T47D (cell line): ENCODE measurements around the gene MGST1.

Experiments used
- DNase-seq, 2 experiments: peaks; one replicate each; pipeline versions ENCODE4 v3.0.0 to v3.0.0-alpha.2; 2011 to 2012; ENCODE audit warnings: low read depth in 1 of 2, low spot score in 1 of 2
- JUND ChIP-seq: IDR thresholded peaks from 2 replicates; pipeline ENCODE4 v1.6.1; 2012; ENCODE audit warnings: low read depth
- in situ Hi-C: cut with HindIII; loops from 2 replicates; pipeline ENCODE4 v1.10.0; 2016; ENCODE audit warnings: low sequenced_read_pairs, low pct_unique_long_range_greater_than_20kb

MGST1 gene, protein sequence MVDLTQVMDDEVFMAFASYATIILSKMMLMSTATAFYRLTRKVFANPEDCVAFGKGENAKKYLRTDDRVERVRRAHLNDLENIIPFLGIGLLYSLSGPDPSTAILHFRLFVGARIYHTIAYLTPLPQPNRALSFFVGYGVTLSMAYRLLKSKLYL

DNA sequence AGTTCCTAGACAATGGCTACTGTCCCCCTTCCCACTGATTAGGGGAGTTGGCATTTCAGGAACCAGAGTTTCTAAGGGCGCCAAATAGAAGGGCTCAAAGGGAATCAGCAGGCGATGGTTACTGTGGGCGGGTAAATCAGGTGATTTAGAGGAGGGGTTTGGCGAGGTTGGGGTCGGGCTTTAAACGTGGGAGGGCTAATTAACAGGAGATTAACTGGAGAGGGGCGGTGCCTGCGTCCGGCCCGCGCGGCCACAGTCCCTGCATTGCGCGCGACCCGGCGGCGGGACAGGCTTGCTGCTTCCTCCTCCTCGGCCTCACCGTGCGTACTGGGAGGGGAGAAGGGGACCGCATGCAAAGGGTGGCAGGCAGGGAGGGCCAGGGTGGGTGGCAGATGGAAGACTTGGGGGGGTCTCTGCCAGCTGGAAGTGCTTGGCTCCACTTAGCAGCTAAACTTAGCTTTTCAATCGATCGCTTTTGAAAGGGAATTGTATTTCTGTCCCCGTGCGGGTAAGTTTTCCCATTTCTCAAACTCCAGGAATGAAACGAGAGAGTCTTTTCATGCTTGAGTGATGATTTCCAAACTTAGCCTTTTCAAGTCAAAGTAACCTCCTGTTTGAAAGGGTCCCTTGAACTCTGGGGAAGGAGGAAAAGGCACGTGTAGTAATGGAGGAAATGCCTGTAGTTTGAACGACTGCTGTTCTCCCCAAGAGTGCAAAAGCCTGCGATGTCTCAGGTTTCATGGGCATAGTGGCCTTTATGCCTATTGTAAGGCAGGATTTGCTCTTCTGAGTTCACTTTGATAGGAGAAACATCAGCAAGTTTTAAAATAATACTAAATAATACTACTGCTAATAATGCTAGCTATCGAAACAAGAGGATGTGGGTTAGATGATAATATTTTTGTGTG lies at the start of gene MGST1:
Gene MGST1 (plus strand): TSS at position 255 of the 908 bp plus-strand sequence. CDS start 6,608 bp downstream, outside the sequence.
- peak in 1 of 2 experiments; percentile 85 for DNase-seq
- no peak for TF ChIP-seq JUND
- in situ Hi-C loops: no loop called here

DNA sequence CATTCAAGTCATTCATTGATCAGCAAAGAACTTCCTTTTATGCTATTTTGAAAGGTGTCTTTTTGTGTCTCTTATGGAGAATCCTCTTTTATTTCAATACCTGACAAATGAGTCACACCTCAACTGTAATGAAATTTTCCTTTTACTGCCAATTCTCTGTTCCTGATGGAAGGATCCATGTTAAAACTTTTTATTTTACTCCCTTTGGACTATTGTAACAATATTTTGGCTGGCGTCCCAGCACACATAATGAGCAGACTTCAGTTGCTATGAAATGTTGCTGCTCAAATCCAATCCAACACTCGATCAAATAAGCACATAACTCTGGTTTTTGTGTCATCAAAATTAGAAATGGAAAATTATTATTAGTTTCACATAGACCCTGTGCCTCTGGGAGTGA lies 48.0 kb upstream of the MGST1 start:
- in situ Hi-C loops: no loop called here
- DNase-seq: no peak
- no peak for TF ChIP-seq JUND

DNA sequence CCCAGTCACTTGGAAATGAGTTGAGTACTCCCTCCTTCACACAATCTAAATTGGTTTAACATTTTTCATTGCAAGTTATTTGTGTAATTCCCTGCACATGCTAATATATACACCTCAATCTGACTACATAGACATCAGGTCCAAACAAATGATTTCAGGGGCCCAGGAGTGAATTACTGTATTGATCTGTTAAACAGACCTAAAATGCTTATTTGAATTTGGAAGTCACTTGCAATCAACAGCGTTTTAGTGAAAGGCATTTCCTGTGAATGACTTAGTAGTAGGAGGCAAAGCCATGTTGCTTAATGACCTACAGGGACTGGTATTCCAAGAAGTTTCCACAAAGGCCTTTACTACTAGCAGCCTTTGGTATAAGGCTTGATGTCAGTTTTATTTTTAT lies 47.3 kb upstream of the MGST1 start:
- no peak for DNase-seq
- TF ChIP-seq JUND: no peak
- in situ Hi-C loops: no loop called here

DNA sequence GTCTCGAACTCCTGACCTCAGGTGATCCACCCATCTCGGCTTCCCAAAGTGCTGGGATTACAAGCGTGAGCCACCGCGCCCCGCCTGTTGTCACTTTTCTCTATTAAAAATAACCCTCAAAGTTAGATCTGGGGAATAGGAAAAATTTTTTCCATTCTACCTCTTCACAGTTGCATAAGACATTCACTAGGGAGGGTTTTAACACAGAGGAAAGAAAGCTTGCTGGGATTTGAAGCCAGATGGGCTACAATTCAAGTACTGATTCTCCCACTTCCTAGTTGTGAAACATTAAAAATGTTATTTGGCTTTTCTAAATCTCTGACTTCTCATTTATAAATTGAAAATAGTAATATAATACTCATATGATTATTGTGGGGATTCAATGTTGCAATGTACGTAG lies 46.7 kb upstream of the MGST1 start:
- TF ChIP-seq JUND: no peak
- in situ Hi-C loops: no loop called here
- DNase-seq: no peak

DNA sequence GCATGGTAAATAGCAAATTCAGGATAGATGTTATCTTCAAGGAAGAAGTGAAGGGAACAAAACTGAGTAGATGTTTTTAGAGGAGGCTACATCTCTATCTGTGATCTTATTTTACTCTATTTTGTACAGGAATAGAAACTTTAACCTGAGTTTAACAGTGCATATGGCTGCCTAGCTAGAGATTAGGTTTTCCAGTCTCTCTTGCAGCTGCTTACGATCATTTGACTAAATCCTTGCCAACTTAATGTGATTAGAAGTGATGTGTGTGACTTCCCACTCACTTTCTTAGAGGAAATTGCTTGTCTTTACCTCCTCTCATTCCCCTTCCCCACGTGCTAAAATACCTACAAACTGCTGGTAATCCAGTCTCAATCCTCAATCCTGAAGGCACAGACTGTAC lies 43.5 kb upstream of the MGST1 start:
- in situ Hi-C loops: no loop called here
- DNase-seq: no peak
- no peak for TF ChIP-seq JUND

DNA sequence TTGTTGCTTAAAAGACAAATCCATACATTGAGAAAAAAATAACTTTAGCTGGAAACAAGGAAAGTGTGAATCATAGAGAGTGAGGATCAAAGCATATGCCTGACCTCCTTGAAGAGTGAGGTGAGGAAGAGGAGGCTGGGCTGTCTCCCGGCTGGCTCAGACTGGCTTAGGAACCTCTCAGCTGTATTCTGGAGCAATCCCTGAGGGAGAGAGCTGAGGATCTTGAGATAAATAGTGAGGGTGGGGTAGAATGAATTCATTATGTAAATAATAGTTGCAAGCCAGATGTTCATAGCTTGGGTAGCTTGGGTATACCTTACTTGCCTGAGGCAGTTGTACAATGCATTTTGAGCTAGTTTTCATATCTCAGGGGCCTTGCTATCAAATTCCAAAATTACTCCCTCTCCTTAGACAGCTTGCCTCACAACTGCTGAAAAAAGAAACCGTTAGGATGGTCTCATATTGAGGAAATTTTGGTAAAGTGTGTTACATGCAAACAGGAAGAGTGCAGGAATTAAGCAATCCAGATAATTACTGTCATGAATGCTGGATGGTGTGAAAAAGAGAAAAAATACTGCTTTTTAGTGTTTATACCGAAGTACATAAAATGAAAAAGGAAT lies 39.5 kb upstream of the MGST1 start:
- in situ Hi-C loops: no loop called here
- no peak for DNase-seq

DNA sequence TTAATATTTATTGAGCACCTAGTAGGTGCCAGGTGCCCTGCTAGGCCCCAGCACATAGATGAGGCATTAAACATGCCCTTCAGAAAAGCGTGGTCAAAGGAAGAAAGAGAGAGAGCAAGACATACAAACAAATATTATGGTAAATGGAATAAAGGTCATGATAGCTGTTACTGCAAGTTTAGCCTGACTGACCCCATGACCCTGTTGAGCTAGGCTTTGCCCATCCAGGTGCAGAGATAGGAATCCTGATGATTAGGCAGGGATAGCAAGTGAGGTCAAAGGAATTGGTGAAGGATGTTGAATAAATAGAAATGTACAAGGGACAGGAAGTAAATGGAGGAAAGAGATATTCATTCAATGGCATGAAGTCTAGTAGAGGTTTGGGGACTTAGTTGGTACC lies 36.5 kb upstream of the MGST1 start:
- no peak for DNase-seq
- in situ Hi-C loops: no loop called here
- TF ChIP-seq JUND: no peak

More for the DNA sequence above, 39.5 kb upstream of the MGST1 start:
- no peak for TF ChIP-seq JUND

DNA sequence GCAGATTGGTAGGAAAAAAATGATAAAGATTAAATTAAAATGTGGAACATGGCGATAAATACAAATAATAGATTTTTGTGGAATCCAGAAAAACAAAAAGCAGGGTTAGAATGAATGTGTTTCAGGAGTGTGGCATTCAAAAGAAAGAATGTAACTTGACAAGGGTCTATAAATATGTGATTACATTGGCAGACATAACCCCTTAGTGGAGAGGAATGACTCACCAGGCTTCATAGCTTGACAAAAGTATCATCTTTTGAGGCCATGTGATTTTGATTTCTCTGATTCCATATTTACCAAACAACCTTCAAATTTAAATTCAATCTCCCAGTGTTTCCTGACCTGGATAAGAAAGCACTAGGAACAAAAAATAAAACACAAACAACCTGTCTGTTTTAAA lies 24.4 kb upstream of the MGST1 start:
- DNase-seq: no peak
- no peak for TF ChIP-seq JUND

DNA sequence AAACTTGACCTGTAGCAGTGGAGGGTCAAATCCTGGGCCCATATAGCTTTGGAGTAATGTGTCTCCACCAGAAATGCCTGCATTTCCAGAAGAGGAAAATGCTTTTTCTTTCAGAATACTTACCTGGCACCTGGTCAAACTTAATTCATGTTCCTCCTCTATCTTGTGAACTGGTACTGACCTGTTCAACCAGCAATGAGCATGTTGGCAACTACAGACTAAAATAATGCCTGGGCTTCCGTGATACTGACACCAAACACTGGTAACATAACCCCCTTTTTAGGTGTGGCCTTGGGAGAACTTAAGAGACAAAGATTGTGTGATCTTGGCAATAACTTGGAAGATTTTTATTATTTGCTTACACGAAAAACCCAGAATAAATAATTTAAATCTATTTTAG lies 23.8 kb upstream of the MGST1 start:
- no peak for TF ChIP-seq JUND
- DNase-seq: no peak
- in situ Hi-C loops: no loop called here

More for the DNA sequence above, 24.4 kb upstream of the MGST1 start:
- in situ Hi-C loops: no loop called here

DNA sequence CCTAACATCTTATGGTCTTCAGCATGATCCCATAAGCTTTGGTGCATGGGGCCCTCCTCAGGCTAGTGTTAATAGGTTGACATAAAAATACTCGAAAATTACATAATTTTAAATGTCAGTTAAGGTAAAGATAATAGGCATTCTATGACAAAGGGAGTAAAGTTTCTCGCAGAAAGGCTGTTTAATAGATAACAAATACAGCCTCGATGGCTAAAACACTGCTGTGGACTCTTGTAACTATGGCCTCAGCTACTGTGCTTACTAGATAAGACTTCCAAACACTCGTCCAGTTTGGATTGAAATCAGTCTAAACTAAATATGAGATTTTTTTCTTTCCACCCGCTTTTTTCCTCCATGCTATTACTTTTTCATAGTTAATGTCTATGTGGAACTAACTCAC lies 23.2 kb upstream of the MGST1 start:
- in situ Hi-C loops: no loop called here
- TF ChIP-seq JUND: no peak
- no peak for DNase-seq

DNA sequence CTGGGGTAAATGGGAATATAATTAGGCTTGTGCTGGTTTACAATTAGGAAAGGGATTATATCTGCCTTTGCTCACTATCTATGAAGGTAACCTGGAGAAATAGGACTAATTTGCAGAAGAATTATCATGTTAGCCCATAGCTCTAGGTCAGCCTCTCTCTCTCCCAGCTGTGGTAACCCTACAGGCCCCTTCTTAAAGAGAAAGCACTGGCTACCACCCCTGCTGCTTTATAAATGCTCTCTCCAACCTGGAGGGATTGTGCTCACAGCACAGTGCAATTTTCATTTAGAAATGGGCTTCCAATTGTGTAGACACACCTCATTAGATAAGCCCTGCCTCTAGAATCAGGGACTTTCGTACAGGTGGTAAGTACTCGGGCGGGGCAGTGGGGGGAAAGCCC lies 22.7 kb upstream of the MGST1 start:
- no peak for TF ChIP-seq JUND
- no peak for DNase-seq
- in situ Hi-C loops: no loop called here

DNA sequence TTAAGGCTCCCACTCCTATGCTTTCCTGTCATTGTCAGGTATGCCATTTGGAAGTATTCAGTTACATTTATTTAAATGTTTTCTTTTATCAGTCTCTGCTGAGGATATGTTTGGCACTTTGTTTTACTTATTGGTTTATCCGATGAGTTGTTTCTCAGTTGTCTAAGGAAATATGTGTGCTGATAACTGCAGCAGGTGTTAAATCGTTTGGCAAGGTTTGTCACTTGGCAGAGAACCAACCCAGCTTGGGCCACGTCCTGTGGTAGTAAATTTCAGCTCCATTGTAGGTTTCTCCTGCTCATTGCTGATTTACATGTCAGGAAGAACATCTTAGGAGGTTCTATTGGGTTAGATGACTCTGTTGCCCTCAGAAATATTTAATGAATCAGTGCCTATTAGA lies 22.0 kb upstream of the MGST1 start:
- TF ChIP-seq JUND: no peak
- no peak for DNase-seq
- in situ Hi-C loops: no loop called here

DNA sequence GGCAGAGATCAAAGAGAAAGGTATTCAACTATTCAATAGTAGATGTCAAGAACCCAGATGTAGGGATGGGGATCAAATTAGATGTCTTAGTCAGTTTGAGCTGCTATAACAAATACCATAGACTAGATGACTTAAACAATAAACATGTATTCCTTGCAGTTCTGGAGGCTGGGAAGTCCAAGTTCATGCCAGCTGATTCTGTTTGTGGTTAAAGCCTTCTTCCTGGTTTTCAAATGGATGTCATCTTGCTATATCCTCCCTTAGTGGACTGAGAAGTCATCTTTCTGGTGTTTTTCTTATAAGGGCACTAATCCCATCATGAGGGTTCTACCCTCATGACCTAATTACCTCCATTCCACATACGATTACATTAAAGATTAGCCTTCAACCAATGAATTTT lies 19.5 kb upstream of the MGST1 start:
- DNase-seq: no peak
- no peak for TF ChIP-seq JUND
- in situ Hi-C loops: no loop called here
